AG08395 (cell line): ENCODE measurements around the gene TAS2R43.
"Not testable (repeated sequence)": the region's sequence is repeated elsewhere in the genome, so short reads cannot be mapped to it uniquely, and the experiment has no call there.

Source experiments
- DNase-seq: peaks from one replicate; pipeline ENCODE4 v3.0.0; 2012; ENCODE audit warnings: mixed read lengths, low spot score

TAS2R43 gene

DNA sequence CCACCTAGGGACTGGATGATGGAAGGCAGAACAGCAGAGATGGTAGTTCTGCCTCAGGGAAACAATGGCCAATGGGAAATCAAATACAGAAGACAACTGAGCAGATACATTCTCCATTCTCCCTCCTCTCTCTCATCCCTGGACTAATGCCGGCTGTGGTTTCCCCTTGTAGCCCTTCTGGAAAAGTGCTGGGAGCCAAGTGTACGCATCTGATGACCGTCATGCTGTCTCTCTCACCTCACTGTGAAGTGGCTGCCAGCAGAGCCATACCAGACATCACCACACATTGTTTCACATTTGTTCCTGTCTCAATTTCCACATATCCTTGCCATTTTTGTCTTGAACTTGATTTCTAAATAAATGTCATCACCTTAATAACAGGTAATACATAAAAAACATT lies 33.1 kb downstream of the TAS2R43 start:
- DNase-seq = no peak

DNA sequence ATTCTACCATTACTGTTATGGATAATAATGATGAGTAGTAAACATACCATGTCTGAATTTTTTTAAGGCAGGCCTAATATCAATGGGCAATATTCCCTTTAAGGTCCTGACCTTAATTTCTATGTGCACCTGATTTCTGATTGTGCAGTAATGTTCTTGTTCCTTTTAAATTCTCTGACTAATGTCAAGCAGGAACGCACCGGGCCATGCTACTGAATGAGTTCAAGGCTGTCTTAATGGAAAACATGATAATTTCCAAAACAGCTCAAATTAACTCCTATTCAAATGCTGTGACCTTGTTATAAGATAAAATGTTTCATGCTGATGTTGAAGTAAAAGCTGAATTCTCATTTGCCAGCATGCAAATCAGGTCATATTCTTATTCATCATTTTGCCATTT lies 36.8 kb downstream of the TAS2R43 start:
- DNase-seq = no peak

GRCh38 chr12:11049806-11050531 lies 42.1 kb downstream of the TAS2R43 start:
- DNase-seq = not testable (repeated sequence)

- not testable (repeated sequence) for DNase-seq
These were observed 50.7 kb downstream of the TAS2R43 start for GRCh38 chr12:11041366-11041765.
